Activated naive CD4-positive, alpha-beta T cell treated with anti-CD3 and anti-CD28 coated beads, Interleukin-2, amount 50 U/mL, for 72 hours (primary cell): Measurements from ENCODE around the gene NFATC2. TPM values are rescaled to one million over a fixed set of nuclear protein-coding genes. Genes with fewer than 3 reads are reported as not detected.

Experiments used
- ATAC-seq, 2 donors: fragments of 150-1000 bp; cut with Tn5 transposase; 2 replicates each; pipeline ENCODE4 v1.10.0; 2021; ENCODE audit warnings: mild to moderate bottlenecking in 2 of 2, moderate library complexity in 2 of 2
- DNase-seq, 2 donors: peaks; one replicate each; pipeline ENCODE4 v3.0.0; 2021 to 2022; ENCODE audit warnings: low spot score in 2 of 2
- H3K27ac Mint-ChIP-seq, 2 donors: one replicate each; pipeline ENCODE4 v1.8.0; 2022; ENCODE audit warnings: mild to moderate bottlenecking in 2 of 2, mixed read lengths in 2 of 2
- H3K36me3 Mint-ChIP-seq, 2 donors: one replicate each; pipeline ENCODE4 v1.8.0; 2022; ENCODE audit warnings: mixed read lengths in 2 of 2
- H3K9me3 Mint-ChIP-seq, 2 donors: one replicate each; pipeline ENCODE4 v1.8.0; 2022; ENCODE audit warnings: mixed read lengths in 2 of 2
- total RNA-seq, 2 donors: library from RNA; stranded (reverse); gene quantifications; one replicate each; pipeline ENCODE4 v1.2.3, GENCODE V29; 2022

NFATC2 gene
- total RNA-seq, 2 donors from 2014 or later: 29.9 to 39.4 TPM

GRCh38 chr20:51420111-51420510 lies 122.4 kb downstream of the NFATC2 start:
- no peak for DNase-seq
- Mint-ChIP-seq H3K36me3 (peaks cover 8 to 67% of the 10 kb centered on the region in 2 donors), H3K9me3 (no peaks in the 10 kb centered on the region), H3K27ac (no peak overlapping the region)
- no peak for ATAC-seq

GRCh38 chr20:51419646-51420045 lies 122.9 kb downstream of the NFATC2 start:
- ATAC-seq: no peak
- peaks cover 8 to 68% of the 10 kb centered on the region in 2 donors for H3K36me3 Mint-ChIP-seq
- H3K9me3 Mint-ChIP-seq: no peaks in the 10 kb centered on the region
- H3K27ac Mint-ChIP-seq: peak overlapping the region in 1 of 2 donors; percentile 50
- no peak for DNase-seq

GRCh38 chr20:51419231-51419630 lies 123.3 kb downstream of the NFATC2 start:
- no peaks in the 10 kb centered on the region for H3K9me3 Mint-ChIP-seq
- DNase-seq (no peak), ATAC-seq (no peak)
- H3K27ac Mint-ChIP-seq: peak overlapping the region in 1 of 2 donors; percentile 50
- H3K36me3 Mint-ChIP-seq: peaks cover 8 to 69% of the 10 kb centered on the region in 2 donors

DNA sequence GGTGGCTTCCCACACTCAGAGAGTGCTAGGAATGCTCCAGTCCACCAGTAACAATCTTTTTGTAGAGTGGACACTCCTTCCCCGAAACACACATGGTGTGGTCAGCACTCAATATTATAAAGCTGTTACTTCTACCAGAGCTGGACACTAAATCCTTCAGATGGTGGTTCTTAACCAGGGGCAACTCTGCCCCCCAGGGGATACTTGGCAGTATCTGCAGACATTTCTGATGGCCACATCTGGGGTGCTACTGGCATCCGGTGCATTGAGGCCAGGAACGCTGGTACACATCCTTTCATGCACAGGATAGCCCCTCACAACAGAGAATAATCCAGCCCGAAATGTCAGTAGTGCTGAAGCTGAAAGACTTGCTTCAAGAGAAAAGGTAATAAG lies 124.4 kb downstream of the NFATC2 start:
- Mint-ChIP-seq H3K36me3 (peaks cover 4 to 64% of the 10 kb centered on the region in 2 donors), H3K9me3 (no peaks in the 10 kb centered on the region), H3K27ac (no peak overlapping the region)
- no peak for ATAC-seq
- no peak for DNase-seq

- peaks cover 4 to 64% of the 10 kb centered on the region in 2 donors for H3K36me3 Mint-ChIP-seq
- DNase-seq (no peak), ATAC-seq (no peak)
- H3K9me3 Mint-ChIP-seq: no peaks in the 10 kb centered on the region
- H3K27ac Mint-ChIP-seq: peak overlapping the region; percentile 61 to 80
Observed at GRCh38 chr20:51417250-51418136, 125.0 kb downstream of the NFATC2 start.

DNA sequence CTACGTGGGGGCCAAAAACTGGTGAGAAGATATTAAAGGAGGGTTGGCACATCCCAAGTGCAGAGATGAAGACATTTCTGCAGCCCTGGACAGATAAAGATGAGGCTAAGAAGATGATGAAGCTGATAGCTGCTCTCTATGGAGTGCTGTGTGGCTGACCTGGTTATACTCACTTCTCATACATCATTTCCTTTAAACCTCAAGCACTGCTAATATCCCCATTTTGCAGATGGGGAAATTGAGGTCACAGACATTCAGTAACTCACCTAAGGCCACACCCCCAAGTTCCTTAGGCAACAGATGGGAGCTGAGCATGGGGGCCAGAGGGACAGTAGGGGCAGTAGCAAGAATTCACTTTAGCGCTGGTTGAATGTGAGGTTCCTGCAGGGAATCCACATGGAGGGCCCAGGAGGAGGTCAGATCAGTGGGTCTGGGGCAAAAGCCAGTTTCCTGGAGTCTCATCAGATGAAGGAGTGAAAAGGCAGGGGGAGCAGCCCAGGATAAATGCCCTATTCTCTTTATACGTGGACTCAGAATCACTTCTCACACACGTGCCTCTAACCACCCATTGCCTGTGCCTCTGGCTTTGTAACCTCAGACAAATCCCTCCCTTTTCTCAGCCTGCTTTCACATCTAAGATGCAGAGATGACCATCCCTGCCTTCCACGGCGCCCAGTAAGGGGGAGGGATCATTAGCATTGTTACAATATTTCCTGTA lies 125.8 kb downstream of the NFATC2 start:
- H3K36me3 Mint-ChIP-seq: peaks cover 0 to 56% of the 10 kb centered on the region in 2 donors
- peak overlapping the region; percentile 65 to 80 for H3K27ac Mint-ChIP-seq
- H3K9me3 Mint-ChIP-seq: no peaks in the 10 kb centered on the region
- no peak for DNase-seq
- ATAC-seq: peak in 1 of 2 donors; percentile 68

- Mint-ChIP-seq H3K9me3 (peaks cover 0 to 6% of the 10 kb centered on the region in 2 donors), H3K36me3 (peaks cover 10 to 48% of the 10 kb centered on the region in 2 donors), H3K27ac (peak overlapping the region; percentile 66 to 89)
- peak in 1 of 2 donors; percentile 44 for ATAC-seq
- DNase-seq: no peak
Observed at GRCh38 chr20:51413857-51414256, 128.7 kb downstream of the NFATC2 start.

GRCh38 chr20:51412951-51413481 lies 129.5 kb downstream of the NFATC2 start:
- DNase-seq: no peak
- H3K36me3 Mint-ChIP-seq: peaks cover 13 to 53% of the 10 kb centered on the region in 2 donors
- ATAC-seq: no peak
- H3K9me3 Mint-ChIP-seq: peaks cover 0 to 6% of the 10 kb centered on the region in 2 donors
- no peak overlapping the region for H3K27ac Mint-ChIP-seq

DNA sequence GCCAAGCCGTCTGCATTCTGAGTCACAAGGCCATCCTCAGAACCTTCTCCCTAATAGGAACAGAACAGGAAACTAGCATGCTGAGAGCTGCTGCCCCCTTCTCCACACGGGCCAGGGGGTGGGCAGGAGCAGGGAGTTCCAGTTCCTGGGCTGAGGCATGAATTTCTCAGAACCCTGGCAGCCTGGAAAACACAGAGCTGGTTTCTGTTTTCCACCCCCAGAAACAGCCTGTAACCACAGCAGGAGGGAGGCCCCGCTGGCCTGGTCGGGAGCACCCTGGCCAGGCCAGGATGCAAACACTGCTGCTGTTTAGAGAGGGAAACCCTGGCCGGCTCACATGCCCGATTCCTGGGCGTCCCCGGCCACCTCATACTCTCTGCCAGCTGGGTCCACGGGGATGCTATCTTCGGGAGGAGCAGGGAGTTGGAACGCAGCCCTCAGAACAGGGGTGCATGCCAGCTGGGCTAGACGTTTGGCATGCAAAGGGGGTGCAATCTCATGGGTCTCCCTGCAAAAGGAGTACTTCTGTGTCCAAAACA lies 130.1 kb downstream of the NFATC2 start:
- DNase-seq: no peak
- ATAC-seq: no peak

DNA sequence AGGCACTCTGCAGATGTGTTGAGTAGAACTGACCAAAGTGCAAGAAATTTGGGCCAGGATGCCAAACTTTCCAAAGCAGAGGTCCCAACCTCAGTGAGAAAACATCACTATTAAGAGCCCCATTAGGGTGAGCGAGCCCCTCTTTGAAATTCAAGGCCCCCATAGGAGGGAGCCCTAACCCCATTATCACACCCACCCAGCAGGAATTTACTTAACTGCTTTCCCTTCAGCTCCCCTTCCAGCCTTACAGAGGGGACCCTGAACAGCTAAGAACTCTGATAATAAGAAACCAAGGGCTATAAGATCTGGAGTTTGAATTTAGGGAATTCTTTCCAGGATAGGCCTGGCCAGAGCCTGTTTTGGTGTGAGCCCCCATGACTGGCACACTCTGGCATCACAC lies 130.6 kb downstream of the NFATC2 start:
- Mint-ChIP-seq H3K9me3 (peaks cover 0 to 6% of the 10 kb centered on the region in 2 donors), H3K36me3 (peaks cover 13 to 54% of the 10 kb centered on the region in 2 donors), H3K27ac (peak overlapping the region in 1 of 2 donors; percentile 29)
- ATAC-seq (no peak), DNase-seq (no peak)

More for the DNA sequence above, 130.1 kb downstream of the NFATC2 start:
- H3K27ac Mint-ChIP-seq: peak overlapping the region in 1 of 2 donors; percentile 9
- H3K9me3 Mint-ChIP-seq: peaks cover 0 to 6% of the 10 kb centered on the region in 2 donors
- H3K36me3 Mint-ChIP-seq: peaks cover 13 to 53% of the 10 kb centered on the region in 2 donors

GRCh38 chr20:51410586-51411325 lies 131.8 kb downstream of the NFATC2 start:
- no peak for DNase-seq
- no peak overlapping the region for H3K27ac Mint-ChIP-seq
- H3K36me3 Mint-ChIP-seq: peaks cover 18 to 55% of the 10 kb centered on the region in 2 donors
- ATAC-seq: no peak
- H3K9me3 Mint-ChIP-seq: peaks cover 0 to 6% of the 10 kb centered on the region in 2 donors

DNA sequence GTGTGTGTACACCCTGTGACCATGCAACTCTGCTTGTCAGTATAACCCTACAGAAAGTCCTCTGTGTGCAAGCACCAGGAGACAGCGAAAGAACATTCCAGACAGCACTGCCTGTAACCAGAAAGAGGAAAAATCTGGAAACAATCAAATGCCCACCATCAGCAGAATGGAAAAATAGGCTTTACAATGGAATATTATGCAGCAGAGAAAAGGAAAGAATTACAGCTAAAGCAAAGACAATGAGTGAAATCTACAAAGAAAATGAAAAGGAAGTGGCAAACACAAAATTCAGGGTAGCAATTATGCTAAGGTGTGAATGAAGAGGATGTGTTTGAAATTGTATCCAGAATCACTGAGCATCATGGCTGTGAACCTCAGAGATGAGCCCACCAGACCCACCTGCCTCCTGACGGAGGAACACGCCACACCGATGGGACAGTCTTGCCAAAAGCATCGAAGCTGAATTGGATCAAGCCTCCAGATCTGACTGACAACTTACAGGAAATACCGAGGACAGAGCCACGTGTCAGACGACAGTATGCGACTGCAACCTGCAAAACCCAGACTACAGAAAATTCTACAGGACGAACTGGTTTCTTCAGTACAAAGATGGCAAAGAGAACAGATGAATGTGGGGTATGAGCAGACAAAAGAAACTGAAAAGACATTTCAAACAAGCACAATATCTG lies 133.2 kb downstream of the NFATC2 start:
- Mint-ChIP-seq H3K9me3 (peaks cover 0 to 6% of the 10 kb centered on the region in 2 donors), H3K36me3 (peaks cover 22 to 60% of the 10 kb centered on the region in 2 donors), H3K27ac (peak overlapping the region in 1 of 2 donors; percentile 3)
- DNase-seq (no peak), ATAC-seq (no peak)

DNA sequence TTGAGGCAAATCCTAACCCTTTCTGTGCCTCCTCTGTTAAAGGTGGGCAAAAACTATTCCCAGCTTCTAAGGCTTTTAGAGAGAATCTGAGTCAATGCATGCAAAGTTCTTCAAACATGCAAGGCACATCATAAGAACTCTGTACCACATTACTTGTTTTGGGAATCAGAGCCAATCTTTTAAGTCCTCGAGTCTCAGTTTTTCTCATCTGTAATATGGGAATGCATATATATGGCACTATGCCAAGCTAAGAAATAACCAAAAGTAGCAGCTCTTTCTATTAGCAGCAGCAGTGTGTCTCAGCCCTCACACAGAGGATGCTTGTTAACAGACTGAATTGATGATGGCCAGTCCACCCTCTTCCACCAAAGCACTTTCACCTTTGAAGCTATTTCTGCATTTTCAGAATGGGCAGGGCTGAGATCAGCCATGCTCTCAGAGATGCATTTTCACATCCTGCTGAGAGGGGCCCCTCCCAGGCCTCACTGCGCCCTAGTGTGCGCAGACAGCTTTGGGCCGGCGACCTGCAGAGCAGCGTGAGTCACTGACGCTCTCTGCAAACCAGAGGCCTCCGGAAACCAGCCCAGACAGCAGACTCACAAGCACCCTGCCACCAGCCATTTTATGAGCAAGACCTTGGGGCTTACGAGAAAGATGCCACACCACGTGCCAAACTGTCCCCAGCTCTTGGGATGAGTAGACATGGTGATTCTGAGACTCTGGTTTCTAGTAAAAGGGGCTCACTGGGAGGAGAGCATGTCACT lies 138.0 kb downstream of the NFATC2 start:
- Mint-ChIP-seq H3K9me3 (peaks cover 0 to 6% of the 10 kb centered on the region in 2 donors), H3K36me3 (peaks cover 53 to 83% of the 10 kb centered on the region in 2 donors), H3K27ac (peak overlapping the region; percentile 95 to 99)
- peak; percentile 71 to 88 for DNase-seq
- peak; percentile 74 to 80 for ATAC-seq

GRCh38 chr20:51403466-51404220 lies 138.9 kb downstream of the NFATC2 start:
- Mint-ChIP-seq H3K9me3 (no peaks in the 10 kb centered on the region), H3K36me3 (peaks cover 53 to 83% of the 10 kb centered on the region in 2 donors), H3K27ac (peak overlapping the region; percentile 95 to 99)
- DNase-seq (no peak), ATAC-seq (no peak)
